Gastroesophageal sphincter (tissue), 4 donors: ENCODE measurements around the gene ELP6. TPM values are rescaled to one million over a fixed set of nuclear protein-coding genes. Genes with fewer than 3 reads are reported as not detected.
A peak's percentile ranks its signal among the peaks of the same experiment; 100 is the strongest.
"Not testable (repeated sequence)": the region's sequence is repeated elsewhere in the genome, so short reads cannot be mapped to it uniquely, and the experiment has no call there.

ENCODE experiments used
- ATAC-seq: fragments of 150-250 bp; one replicate; pipeline ENCODE4 v1.9.1; 2016; ENCODE audit warnings: mild to moderate bottlenecking, moderate library complexity
- H3K27ac ChIP-seq, 4 donors: fragments of 200-600 bp; sonication (generic) in 3 of 4; 1 replicate in 3 of 4; 2 replicates in 1 of 4; pipeline ENCODE4 v1.5.1; 2016 to 2019
- H3K27me3 ChIP-seq: fragments of 200-600 bp; sonication (generic); one replicate; pipeline ENCODE4 v1.5.1; 2019
- H3K36me3 ChIP-seq, 2 donors: fragments of 200-600 bp; sonication (generic); one replicate each; pipeline ENCODE4 v1.5.1; 2019; ENCODE audit warnings: control low read depth in 1 of 2
- H3K4me1 ChIP-seq, 3 donors: fragments of 200-600 bp; sonication (generic); 1 replicate in 2 of 3; 2 replicates in 1 of 3; pipeline ENCODE4 v1.5.1; 2016 to 2019; ENCODE audit warnings: control low read depth in 2 of 3
- H3K4me3 ChIP-seq, 2 donors: fragments of 200-600 bp; sonication (generic); one replicate each; pipeline ENCODE4 v1.5.1; 2019; ENCODE audit warnings: mild to moderate bottlenecking in 1 of 2, moderate library complexity in 1 of 2
- H3K9me3 ChIP-seq, 3 donors: fragments of 200-600 bp; sonication (generic); one replicate each; pipeline ENCODE4 v1.5.1; 2017 to 2019; ENCODE audit warnings: control low read depth in 2 of 3
- CTCF ChIP-seq, 4 experiments: fragments of 200-600 bp in 2 of 4; fragments of 450-650 bp in 2 of 4; sonication (generic) in 1 of 4; IDR thresholded peaks; one replicate each; pipeline ENCODE4 v1.5.1; 2017 to 2019; ENCODE audit warnings: antibody characterized with exemption in 4 of 4, mild to moderate bottlenecking in 2 of 4, moderate library complexity in 2 of 4
- EP300 ChIP-seq: sonication (generic); formaldehyde crosslinking; IDR thresholded peaks from one replicate; pipeline ENCODE4 v1.6.1; 2017; ENCODE audit warnings: antibody characterized with exemption, mild to moderate bottlenecking
- POLR2A ChIP-seq, 2 donors: fragments of 450-650 bp; IDR thresholded peaks; one replicate each; pipeline ENCODE4 v1.6.1; 2017; ENCODE audit warnings: antibody characterized with exemption in 2 of 2, mild to moderate bottlenecking in 2 of 2, moderate library complexity in 1 of 2
- POLR2AphosphoS5 ChIP-seq: sonication (generic); formaldehyde crosslinking; IDR thresholded peaks from one replicate; pipeline ENCODE4 v1.6.1; 2017; ENCODE audit warnings: antibody characterized with exemption
- WGBS, 2 donors: methylation state at CpG; one replicate each; pipeline ENCODE4 v1.1.5; 2018; ENCODE audit warnings: low coverage in 1 of 2; 5-methylcytosine and 5-hydroxymethylcytosine counted together
- total RNA-seq, 4 donors: library from RNA; depleted of rRNA; stranded (reverse); fragments of >200 nt; gene quantifications; one replicate each; pipeline ENCODE4 v1.1.0, GENCODE V29; 2016

Gene ELP6
- total RNA-seq, 4 donors from 2014 or later = 14.3 to 28.0 (median 20.4) TPM

GRCh38 chr3:47515100-47515499, 1.6 kb upstream of the ELP6 start:
- Histone ChIP-seq H3K9me3 (no peaks in the 10 kb centered on the region), H3K36me3 (peaks cover 0 to 9% of the 10 kb centered on the region in 2 donors), H3K27me3 (no peaks in the 10 kb centered on the region), H3K4me3 (no peak overlapping the region), H3K4me1 (peaks cover 0 to 24% (median 8%) of the 10 kb centered on the region in 3 donors), H3K27ac (no peak overlapping the region)
- TF ChIP-seq POLR2AphosphoS5 = no peak
- no peak for TF ChIP-seq EP300
- no peak for TF ChIP-seq CTCF (IDR thresholded peaks at IDR 0.05)
- TF ChIP-seq POLR2A (IDR thresholded peaks at IDR 0.05) = no peak
- WGBS, 2 donors = 36 to 43% methylated on average over 5 of the region's 5 CpGs
- ATAC-seq = no peak

GRCh38 chr3:47512416-47513124, 942 bp downstream of the ELP6 start:
- Histone ChIP-seq H3K27ac (peak overlapping the region; percentile 60 to 98 (median 94)), H3K9me3 (no peaks in the 10 kb centered on the region), H3K36me3 (peaks cover 0 to 34% of the 10 kb centered on the region in 2 donors), H3K4me1 (peaks cover 0 to 24% (median 8%) of the 10 kb centered on the region in 3 donors), H3K4me3 (peak overlapping the region; percentile 66 to 76), H3K27me3 (no peaks in the 10 kb centered on the region)
- WGBS, 2 donors = 19 to 33% methylated on average over 3 to 35 of the region's 36 CpGs
- no peak for ATAC-seq
- TF ChIP-seq POLR2AphosphoS5 (no peak), POLR2A (IDR thresholded peaks at IDR 0.05) (no peak), EP300 (no peak), CTCF (IDR thresholded peaks at IDR 0.05) (no peak)

GRCh38 chr3:47505267-47505666, 8.2 kb downstream of the ELP6 start:
- not testable (repeated sequence) for H3K4me3 ChIP-seq, H3K27me3 ChIP-seq, H3K27ac ChIP-seq, H3K9me3 ChIP-seq, H3K4me1 ChIP-seq, ATAC-seq
- 98 to 100% methylated on average over 1 to 5 of the region's 6 CpGs for WGBS, 2 donors
- peaks cover 0 to 99% of the 10 kb centered on the region in 2 donors for H3K36me3 ChIP-seq

GRCh38 chr3:47504113-47504512, 9.4 kb downstream of the ELP6 start:
- Histone ChIP-seq H3K36me3 (peaks cover 0 to 97% of the 10 kb centered on the region in 2 donors), H3K27me3 (no peaks in the 10 kb centered on the region), H3K9me3 (no peaks in the 10 kb centered on the region), H3K4me1 (no peaks in the 10 kb centered on the region), H3K27ac (no peak overlapping the region), H3K4me3 (no peak overlapping the region)
- no peak for ATAC-seq
- TF ChIP-seq CTCF (IDR thresholded peaks at IDR 0.05) (no peak), POLR2A (IDR thresholded peaks at IDR 0.05) (no peak), POLR2AphosphoS5 (no peak), EP300 (no peak)
- no CpG with 5 or more reads among the region's 7 CpGs for WGBS, 2 donors

- Histone ChIP-seq H3K27ac (no peak overlapping the region), H3K9me3 (no peaks in the 10 kb centered on the region), H3K4me3 (no peak overlapping the region), H3K4me1 (no peaks in the 10 kb centered on the region), H3K27me3 (no peaks in the 10 kb centered on the region), H3K36me3 (peaks cover 0 to 97% of the 10 kb centered on the region in 2 donors)
- no peak for ATAC-seq
- TF ChIP-seq POLR2A (IDR thresholded peaks at IDR 0.05) = no peak
- no peak for TF ChIP-seq EP300
- no peak for TF ChIP-seq CTCF (IDR thresholded peaks at IDR 0.05)
- TF ChIP-seq POLR2AphosphoS5 = no peak
- 82 to 83% methylated on average over 2 of the region's 2 CpGs for WGBS, 2 donors
Observed at GRCh38 chr3:47503033-47503432, 10.5 kb downstream of the ELP6 start.
